MV-4-11 (cell line): ENCODE results near the gene PFN1.

Source experiments
- DNase-seq: peaks from one replicate; lab custom pipeline; 2025; lab: John Stamatoyannopoulos, UW

PFN1 gene

GRCh38 chr17:4948166-4948930 is at the start of gene PFN1:
PFN1 (minus strand) TSS chr17:4948530; CDS start chr17:4948394, 136 bp downstream.
- DNase-seq, result peak; percentile 93

- peak; percentile 73 for DNase-seq
These were observed 49.1 kb upstream of the PFN1 start, which contains the start of the genes INCA1 and KIF1C for GRCh38 chr17:4997302-4998026. INCA1 (minus strand) TSS chr17:4997522; CDS start chr17:4994437, 3,085 bp downstream. KIF1C (plus strand) TSS chr17:4997950; CDS start chr17:5000247, 2,297 bp downstream.

DNA sequence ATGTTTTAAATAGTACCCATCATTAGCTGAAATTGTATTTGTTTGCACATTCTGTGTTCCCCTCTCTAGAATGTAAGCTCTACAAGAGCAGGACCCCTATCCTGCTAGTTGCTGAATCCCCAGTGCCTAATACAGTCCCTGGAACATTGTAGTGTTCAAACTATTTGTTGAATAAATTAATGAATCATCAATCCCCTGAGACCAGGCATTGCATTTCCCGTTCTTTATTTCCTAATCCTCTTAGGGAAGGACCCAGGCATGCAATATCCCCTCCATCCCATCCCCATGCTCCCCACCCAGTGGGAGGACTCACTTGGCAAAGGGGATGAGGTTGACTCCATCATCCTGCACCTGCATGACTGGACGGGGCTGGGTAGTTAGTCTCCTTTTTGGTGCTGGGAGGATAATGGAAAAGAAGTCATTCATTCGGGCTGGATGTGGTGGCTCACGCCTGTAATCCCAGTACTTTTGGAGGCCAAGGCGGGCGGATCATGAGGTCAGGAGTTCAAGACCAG is 45.8 kb upstream of the PFN1 start:
- no peak for DNase-seq

DNA sequence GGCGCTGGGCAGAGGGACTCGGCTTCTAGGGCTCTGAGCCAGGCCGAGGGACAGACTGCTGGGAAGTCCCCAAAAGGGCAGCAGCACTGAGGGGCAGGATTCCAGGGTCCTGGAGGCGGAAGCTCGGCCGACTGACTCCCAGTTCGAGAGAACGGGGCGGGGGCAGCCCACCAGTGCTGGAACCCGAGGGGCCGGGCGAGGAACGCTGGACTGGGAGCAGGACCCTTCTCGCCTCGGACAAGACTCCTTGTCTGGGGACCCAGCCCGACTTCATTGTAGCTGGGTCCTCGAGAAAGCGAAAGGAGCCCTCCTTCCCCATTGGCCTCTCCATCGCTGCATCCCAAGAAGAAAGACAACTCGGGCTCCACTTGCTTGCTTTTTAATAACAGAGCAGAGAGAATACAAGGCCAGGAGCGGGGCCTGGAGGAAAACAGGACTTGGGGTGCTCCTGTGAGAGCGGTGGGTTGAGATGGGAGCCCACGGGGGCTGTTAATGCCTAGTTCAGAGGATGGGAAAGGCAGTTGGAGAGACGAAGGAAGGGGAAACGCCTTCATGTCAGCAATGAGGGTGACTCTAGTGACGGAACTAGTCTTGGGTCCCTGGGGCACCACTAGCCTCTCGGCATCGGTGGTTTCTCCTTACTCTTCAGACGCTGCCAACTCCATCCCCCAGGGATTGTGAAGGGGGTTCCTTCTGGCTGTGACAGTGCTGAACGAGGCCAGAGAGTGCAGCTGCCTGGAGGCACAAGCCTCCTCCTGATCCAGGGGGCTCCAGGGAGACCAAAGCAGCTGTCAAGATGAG is 39.6 kb upstream of the PFN1 start:
- DNase-seq, result no peak

DNA sequence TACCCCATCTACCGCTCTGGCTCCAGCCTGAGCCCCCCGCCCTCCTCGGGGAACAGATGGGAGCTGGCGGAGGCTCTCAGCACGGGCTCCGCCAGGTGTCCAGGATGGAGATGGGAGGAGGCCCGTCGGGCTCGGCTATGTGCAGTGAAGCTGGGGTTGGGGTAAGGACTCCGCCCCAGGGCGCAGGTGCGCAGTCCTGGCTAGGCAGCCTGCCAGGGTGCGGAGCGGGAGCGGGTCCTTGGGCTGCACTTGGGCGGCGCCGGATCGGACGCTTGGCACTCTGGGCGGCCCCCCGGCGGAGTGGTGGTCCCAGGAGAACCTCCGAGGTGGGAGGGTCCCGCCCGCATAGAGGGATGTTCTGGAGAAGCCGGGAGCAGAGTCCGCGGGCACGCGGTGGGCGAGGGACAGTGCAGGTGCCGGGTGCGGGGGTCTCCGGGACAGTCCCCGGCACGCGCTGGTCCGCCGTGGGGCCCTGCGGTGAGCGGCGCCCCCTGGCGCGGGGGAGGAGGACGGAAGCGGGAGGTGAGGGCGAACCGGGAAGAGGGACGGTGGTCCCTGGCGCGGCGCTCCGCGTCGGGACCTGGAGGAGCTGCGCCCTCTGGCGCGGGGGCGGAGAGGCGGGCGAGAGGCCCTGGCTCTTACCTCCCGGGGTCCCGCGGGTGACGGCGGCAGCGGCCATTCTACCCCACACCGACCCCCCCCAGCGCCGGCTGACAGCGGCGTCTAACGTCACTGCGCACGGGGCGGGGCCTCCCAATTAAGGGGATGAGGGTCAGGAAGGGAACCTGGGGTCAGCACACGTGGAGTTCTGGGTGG is 38.8 kb upstream of the PFN1 start, which contains the start of gene CAMTA2:
CAMTA2 (minus strand) TSS at position 725 of the 816 bp plus-strand sequence. CDS start 1,453 bp downstream, outside the sequence.
- peak; percentile 71 for DNase-seq

GRCh38 chr17:4986403-4986802 is 38.1 kb upstream of the PFN1 start:
- DNase-seq, result no peak

GRCh38 chr17:4982305-4982704 is 34.0 kb upstream of the PFN1 start:
- DNase-seq, result no peak

GRCh38 chr17:4980644-4981216 is 32.4 kb upstream of the PFN1 start:
- peak; percentile 8 for DNase-seq

- peak; percentile 74 for DNase-seq
These were observed 30.4 kb upstream of the PFN1 start for GRCh38 chr17:4978726-4979125.

DNA sequence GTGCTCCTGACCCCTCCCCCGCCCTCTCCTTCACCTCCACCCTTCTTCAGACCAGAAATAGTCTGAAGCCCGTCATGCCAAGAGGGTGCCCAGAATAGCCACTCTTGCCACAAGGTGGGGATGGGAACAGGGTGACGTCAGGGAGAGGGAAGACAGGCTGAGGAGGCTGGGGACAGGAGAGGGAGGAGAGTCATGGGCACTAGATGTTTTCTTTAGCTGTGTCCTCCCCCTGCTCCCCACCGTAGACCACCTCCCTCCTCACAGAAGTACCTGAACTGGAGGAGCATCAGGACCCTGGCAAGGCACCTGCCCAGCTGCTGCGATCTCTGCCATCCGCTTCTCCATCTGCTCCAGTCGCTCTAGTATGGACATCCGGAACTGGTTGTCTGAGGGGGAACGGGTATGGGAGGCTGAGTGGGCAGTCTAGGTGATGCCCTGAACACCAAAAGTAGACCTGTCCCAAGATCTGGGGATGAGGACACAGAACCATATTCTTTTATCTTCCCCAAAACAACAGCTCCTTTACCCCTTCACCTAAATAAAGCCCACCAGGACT is 25.9 kb upstream of the PFN1 start:
- no peak for DNase-seq

DNA sequence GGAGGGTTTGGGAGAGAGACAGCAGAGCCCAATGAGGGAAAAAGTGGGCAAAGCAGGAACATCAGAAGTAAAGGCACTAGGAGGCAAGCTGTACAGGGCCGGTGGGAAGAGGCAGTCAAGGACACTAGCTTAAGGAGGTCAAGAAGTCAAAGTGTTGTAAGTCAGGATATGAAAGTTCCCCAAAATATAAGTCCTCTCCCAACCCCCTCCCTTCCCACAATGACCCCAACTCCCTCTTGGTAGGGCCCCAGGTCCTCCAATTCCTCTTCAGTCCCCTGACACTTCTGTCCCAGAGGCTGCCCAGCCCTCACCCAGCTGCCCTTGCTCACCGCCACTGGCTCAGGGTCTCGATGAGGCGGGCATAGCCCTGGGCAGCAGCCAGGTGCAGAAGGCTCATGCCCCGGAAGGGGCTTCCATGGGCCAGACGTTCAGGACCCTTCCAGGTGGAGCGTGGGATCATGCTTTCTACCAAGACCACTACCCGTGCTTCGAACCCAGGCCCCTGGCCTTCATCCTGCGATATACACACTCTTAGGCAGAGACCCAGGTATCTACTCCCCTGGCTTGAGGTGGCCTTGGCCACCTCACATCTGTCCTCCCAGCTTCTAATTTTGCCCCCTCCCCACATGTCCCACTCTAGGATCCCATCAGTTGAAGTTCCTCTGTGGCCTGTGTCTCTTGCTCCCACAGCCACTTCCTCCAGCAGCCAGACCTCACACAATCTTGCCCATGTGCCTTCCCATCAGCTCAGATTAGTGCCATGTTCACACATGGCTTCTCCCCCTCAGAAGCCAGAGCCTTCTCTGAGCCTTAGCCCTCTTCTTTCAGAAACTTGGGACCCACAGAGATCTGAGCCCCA is 25.2 kb upstream of the PFN1 start:
- DNase-seq, result peak; percentile 79

DNA sequence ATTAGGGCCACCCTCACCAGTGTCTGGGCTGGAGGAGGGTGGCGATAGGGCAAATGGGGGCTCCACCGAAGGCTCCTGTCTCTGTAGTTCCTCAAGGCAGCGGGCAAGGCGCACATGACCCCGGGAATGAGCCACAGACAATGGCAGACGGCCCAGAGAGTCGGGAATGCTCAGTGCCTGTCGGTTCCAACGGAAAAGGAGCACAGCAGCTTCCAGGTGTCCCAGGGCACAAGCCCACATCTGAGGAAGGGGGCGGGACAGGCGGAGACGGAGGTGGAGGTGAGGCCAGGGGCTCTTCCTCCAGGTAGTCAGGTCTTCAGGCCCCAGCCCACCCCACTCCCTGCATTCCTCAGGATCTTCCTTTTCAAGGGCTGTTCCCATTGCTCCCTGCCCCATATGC is 24.4 kb upstream of the PFN1 start:
- no peak for DNase-seq

- DNase-seq, result no peak
These were observed 24.0 kb upstream of the PFN1 start for GRCh38 chr17:4972322-4972721.

DNA sequence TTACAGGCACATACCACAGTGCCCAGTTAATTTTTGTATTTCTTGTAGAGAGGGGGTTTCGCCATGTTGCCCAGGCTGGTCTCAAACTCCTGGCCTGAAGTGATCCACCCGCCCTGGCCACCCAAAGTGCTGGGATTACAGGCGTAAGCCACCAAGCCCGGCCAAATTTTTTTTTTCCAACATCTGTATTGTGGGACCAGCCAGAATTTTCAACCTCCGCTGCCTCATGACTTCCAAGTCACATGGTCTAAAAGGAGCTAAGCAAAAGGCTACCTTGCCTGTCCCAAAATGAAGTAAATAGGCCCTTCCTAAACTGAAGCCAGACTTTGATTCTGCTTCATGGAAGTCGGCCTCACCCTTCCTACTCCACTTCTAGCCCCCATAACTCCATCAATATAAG is 23.5 kb upstream of the PFN1 start:
- DNase-seq, result no peak

- no peak for DNase-seq
These were observed 21.9 kb upstream of the PFN1 start for GRCh38 chr17:4970273-4970672.

GRCh38 chr17:4969551-4970173 is 21.3 kb upstream of the PFN1 start:
- peak; percentile 15 for DNase-seq

DNA sequence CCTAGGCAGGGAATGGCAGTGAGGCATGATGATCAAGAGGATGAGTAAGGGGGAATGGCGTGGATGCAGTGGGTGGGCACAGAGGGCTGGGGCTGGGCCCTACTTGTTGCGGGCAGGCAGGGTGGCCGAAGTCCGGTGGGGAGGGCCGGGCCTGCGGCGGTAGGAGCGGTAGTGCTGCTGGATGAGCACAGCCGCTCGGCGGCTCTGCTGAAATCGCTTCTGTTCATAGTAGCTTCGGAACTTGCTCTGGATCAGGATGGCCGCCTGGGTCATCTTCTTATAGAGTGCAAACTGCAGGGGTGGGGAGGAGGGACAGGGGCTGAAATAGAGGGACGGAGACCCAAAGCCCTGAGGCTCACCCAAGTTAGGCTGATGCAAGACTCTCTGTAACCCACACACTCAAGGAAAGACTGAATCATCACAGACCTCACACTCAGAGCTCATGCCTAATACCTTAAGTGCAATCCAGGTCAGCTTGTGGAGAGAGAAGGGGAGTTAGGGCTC is 20.8 kb upstream of the PFN1 start:
- peak; percentile 85 for DNase-seq

- no peak for DNase-seq
These were observed 20.2 kb upstream of the PFN1 start for GRCh38 chr17:4968486-4969046.
